ENCODE measurements around the gene RAB44. TPM values are rescaled to one million over a fixed set of nuclear protein-coding genes. Genes with fewer than 3 reads are reported as not detected.

RAB44 gene
- total RNA-seq, 2 donors from 2014 or later = 0.14 to 0.45 TPM

DNA sequence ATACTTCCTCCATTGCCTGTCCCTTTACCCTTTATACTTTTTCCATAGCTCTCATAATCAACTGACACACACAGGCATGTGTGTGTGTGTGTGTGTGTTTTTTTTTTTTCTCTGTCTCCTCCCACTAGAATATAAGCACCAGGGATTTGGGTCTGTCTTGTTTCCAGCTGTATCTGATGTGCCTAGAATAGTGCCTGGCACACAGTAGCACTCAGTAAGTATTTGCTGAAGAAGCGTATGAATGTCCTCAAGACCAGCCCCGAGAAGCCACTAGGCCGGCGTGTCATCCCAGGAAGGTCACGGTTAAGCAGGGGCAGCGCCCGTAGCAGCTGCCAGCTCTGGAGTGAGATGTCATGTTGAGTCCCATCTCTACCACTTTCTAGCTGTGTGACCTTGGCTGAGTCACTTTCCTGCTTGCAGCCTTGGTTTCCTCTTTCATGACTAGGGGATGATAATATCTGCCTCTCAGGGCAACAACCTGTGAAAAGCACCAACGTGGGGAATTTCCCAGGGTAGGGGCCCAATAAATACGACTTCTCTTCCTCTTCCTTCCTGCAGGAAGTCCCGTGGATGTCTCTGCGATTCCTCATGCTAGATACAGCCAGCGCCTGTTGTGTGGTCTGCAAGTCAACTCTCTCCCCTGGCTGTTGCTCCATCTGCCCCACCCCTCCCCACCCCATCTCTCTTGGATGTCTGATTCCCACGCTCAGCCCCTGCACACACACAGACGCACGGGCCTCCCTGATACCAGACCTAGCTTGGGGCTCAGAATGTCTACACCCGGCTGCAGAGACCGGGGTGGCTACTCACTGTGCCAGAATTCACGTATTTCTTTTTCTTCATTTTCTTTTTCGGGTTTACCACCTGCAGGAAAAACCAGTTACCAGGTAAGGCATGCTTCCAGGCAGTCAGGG lies 58.1 kb downstream of the RAB44 start:
- Histone ChIP-seq H3K4me1 (replicated peaks) (no peaks in the 10 kb centered on the region), H3K27me3 (replicated peaks; ENCODE audit: insufficient read depth) (no peaks in the 10 kb centered on the region), H3K36me3 (no peaks in the 10 kb centered on the region), H3K4me3 (no peak overlapping the region), H3K9me3 (no peaks in the 10 kb centered on the region), H3K27ac (no peak overlapping the region)
- intact Hi-C loops (cut with DNase I) = loop anchor here (5.0 kb wide), 2 partner anchors 73 to 133 kb away; no protein-coding TSS in a partner anchor
- TF ChIP-seq POLR2AphosphoS5 (IDR thresholded peaks at IDR 0.05) = no peak
- TF ChIP-seq CTCF (IDR thresholded peaks at IDR 0.05) = no peak
- no peak for TF ChIP-seq POLR2A (IDR thresholded peaks at IDR 0.05)
- DNase-seq (ENCODE audit: low spot score) = no peak
- WGBS = 64% methylated on average over 19 of the region's 19 CpGs

DNA sequence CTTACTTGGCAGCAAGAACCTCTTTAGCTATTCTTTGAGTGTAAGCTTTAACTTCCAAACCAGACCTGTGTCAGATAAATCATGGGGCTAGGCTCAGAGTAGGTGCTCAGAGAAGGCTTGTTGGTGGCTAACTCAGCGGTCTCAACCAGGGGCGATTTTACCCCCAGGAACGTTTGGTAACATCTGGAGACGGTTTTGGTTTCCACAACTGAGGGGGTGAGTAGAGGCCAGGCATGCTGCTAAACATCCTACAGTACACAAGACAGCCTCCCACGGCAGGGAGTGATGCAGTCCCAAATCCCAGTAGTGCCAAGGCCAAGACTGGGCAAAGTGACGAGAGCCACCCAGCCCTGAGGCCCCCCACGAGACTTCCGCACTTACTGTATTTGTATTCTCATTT lies 59.2 kb downstream of the RAB44 start:
- Histone ChIP-seq H3K27ac (no peak overlapping the region), H3K9me3 (no peaks in the 10 kb centered on the region), H3K36me3 (no peaks in the 10 kb centered on the region), H3K4me3 (no peak overlapping the region), H3K4me1 (replicated peaks) (no peaks in the 10 kb centered on the region), H3K27me3 (replicated peaks; ENCODE audit: insufficient read depth) (no peaks in the 10 kb centered on the region)
- WGBS = 85% methylated on average over 8 of the region's 8 CpGs
- TF ChIP-seq CTCF (IDR thresholded peaks at IDR 0.05) (no peak), POLR2AphosphoS5 (IDR thresholded peaks at IDR 0.05) (no peak), POLR2A (IDR thresholded peaks at IDR 0.05) (no peak)
- DNase-seq (ENCODE audit: low spot score) = no peak
- intact Hi-C loops (cut with DNase I) = loop anchor here (5.0 kb wide), 2 partner anchors 74 to 134 kb away; no protein-coding TSS in a partner anchor

DNA sequence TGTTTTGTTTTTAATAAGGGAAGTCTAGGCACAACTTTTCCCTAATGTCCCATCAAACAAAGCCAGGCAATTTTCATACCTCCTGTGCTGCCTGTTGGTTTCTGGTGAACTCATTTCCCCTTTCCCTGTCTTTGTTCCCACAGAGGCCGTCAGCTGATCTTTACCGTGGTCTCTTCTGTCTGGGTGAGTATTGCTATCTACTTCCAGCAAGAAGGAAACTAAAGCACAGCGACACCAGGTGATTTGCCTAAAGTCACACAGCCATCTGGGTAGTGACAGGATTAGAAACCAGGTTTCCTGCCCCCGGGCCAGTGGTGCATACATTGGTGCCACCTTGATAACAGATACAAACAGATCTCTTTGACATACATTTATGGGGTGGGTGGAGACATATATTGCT lies 59.6 kb downstream of the RAB44 start:
- H3K27me3 ChIP-seq (replicated peaks; ENCODE audit: insufficient read depth) = no peaks in the 10 kb centered on the region
- intact Hi-C loops (cut with DNase I) = loop anchor here (5.0 kb wide), 2 partner anchors 75 to 135 kb away; no protein-coding TSS in a partner anchor
- no peaks in the 10 kb centered on the region for H3K4me1 ChIP-seq (replicated peaks)
- H3K4me3 ChIP-seq = no peak overlapping the region
- no peak overlapping the region for H3K27ac ChIP-seq
- TF ChIP-seq POLR2AphosphoS5 (IDR thresholded peaks at IDR 0.05) (no peak), CTCF (IDR thresholded peaks at IDR 0.05) (no peak), POLR2A (IDR thresholded peaks at IDR 0.05) (no peak)
- no peaks in the 10 kb centered on the region for H3K36me3 ChIP-seq
- no peaks in the 10 kb centered on the region for H3K9me3 ChIP-seq
- DNase-seq (ENCODE audit: low spot score) = no peak
- WGBS = 73% methylated on average over 4 of the region's 4 CpGs

DNA sequence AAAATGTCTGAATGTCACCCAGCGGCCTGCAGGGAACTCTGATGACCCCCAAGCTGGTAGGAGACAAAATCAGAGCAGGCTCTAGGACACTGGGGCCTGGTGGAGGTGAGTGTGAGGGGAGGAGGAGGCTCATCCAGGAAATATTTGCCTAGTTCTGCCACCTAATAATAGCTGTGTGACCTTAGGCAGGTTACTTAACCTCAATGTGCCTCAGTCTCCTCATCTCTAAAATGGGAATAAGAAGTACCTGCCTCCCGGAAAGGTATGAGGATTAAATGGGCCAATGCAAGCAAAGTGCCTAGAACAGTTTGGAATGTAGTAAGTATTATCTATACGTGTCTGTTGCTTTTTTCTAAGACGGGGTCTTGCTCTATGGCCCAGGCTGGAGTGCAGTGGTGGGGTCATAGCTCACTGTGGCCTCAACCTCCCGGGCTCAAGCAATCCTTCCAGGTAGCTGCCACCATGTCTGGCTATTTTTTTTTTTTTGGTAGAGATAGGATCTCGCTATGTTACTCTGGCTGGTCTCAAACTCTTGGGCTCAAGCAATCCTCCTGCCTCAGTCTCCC lies 60.4 kb downstream of the RAB44 start:
- 79% methylated on average over 6 of the region's 6 CpGs for WGBS
- no peaks in the 10 kb centered on the region for H3K9me3 ChIP-seq
- intact Hi-C loops (cut with DNase I) = loop anchor here (5.0 kb wide), 2 partner anchors 76 to 136 kb away; no protein-coding TSS in a partner anchor
- TF ChIP-seq CTCF (IDR thresholded peaks at IDR 0.05) = no peak
- no peak for TF ChIP-seq POLR2AphosphoS5 (IDR thresholded peaks at IDR 0.05)
- no peak for TF ChIP-seq POLR2A (IDR thresholded peaks at IDR 0.05)
- no peak overlapping the region for H3K4me3 ChIP-seq
- H3K4me1 ChIP-seq (replicated peaks) = no peaks in the 10 kb centered on the region
- no peaks in the 10 kb centered on the region for H3K27me3 ChIP-seq (replicated peaks; ENCODE audit: insufficient read depth)
- H3K27ac ChIP-seq = no peak overlapping the region
- no peaks in the 10 kb centered on the region for H3K36me3 ChIP-seq
- no peak for DNase-seq (ENCODE audit: low spot score)

All from prostate gland (tissue), 2 donors.